Esophagus muscularis mucosa (tissue), 4 donors: ENCODE results near the gene CHEK2.

Experiments used
- EP300 ChIP-seq: sonication (generic); formaldehyde crosslinking; IDR thresholded peaks from one replicate; pipeline ENCODE4 v1.6.1; 2017; ENCODE audit warnings: antibody characterized with exemption
- POLR2A ChIP-seq: fragments of 450-650 bp; IDR thresholded peaks from one replicate; pipeline ENCODE4 v1.6.1; 2017; ENCODE audit warnings: antibody characterized with exemption, moderate library complexity, mild to moderate bottlenecking, low read depth
- POLR2AphosphoS5 ChIP-seq, 2 donors: sonication (generic); formaldehyde crosslinking; IDR thresholded peaks; one replicate each; pipeline ENCODE4 v1.6.1; 2017; ENCODE audit warnings: antibody characterized with exemption in 2 of 2
- TF ChIP-seq, protein P1 (sequence below), 3 experiments: fragments of 200-600 bp in 2 of 3; fragments of 450-650 bp in 1 of 3; sonication (generic) in 2 of 3; IDR thresholded peaks; one replicate each; pipeline ENCODE4 v1.5.1; 2017 to 2019; ENCODE audit warnings: antibody characterized with exemption in 3 of 3, mild to moderate bottlenecking in 2 of 3, moderate library complexity in 1 of 3

- TF ChIP-seq, protein P1, sequence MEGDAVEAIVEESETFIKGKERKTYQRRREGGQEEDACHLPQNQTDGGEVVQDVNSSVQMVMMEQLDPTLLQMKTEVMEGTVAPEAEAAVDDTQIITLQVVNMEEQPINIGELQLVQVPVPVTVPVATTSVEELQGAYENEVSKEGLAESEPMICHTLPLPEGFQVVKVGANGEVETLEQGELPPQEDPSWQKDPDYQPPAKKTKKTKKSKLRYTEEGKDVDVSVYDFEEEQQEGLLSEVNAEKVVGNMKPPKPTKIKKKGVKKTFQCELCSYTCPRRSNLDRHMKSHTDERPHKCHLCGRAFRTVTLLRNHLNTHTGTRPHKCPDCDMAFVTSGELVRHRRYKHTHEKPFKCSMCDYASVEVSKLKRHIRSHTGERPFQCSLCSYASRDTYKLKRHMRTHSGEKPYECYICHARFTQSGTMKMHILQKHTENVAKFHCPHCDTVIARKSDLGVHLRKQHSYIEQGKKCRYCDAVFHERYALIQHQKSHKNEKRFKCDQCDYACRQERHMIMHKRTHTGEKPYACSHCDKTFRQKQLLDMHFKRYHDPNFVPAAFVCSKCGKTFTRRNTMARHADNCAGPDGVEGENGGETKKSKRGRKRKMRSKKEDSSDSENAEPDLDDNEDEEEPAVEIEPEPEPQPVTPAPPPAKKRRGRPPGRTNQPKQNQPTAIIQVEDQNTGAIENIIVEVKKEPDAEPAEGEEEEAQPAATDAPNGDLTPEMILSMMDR (IDR thresholded peaks at IDR 0.05) = no peak
- no peak for TF ChIP-seq EP300
- TF ChIP-seq POLR2AphosphoS5 (IDR thresholded peaks at IDR 0.05) = no peak
- no peak for TF ChIP-seq POLR2A
Observed at GRCh38 chr22:28728002-28728401, 13.6 kb downstream of the CHEK2 start.
